BLaER1 treated with 17β-estradiol and CSF1 and Interleukin-3, amounts not matched to agents 10 nM and 100 nM (cell line): ENCODE results near the gene XRCC4.

Experiments
- H3K27ac ChIP-seq, 11 experiments: shearing (Covaris generic); formaldehyde crosslinking; 2 replicates each; pipeline ENCODE4 v1.8.1; 2022
- H3K27me3 ChIP-seq, 11 experiments: shearing (Covaris generic); formaldehyde crosslinking; 2 replicates each; pipeline ENCODE4 v1.8.1; 2022
- H3K36me3 ChIP-seq, 11 experiments: shearing (Covaris generic); formaldehyde crosslinking; 2 replicates each; pipeline ENCODE4 v1.8.1; 2022
- H3K4me1 ChIP-seq, 10 experiments: shearing (Covaris generic); formaldehyde crosslinking; 2 replicates each; pipeline ENCODE4 v1.8.1; 2022
- H3K4me2 ChIP-seq, 11 experiments: shearing (Covaris generic); formaldehyde crosslinking; 2 replicates each; pipeline ENCODE4 v1.8.1; 2022
- H3K4me3 ChIP-seq, 10 experiments: shearing (Covaris generic); formaldehyde crosslinking; 2 replicates each; pipeline ENCODE4 v1.8.1; 2022
- H3K9ac ChIP-seq, 11 experiments: shearing (Covaris generic); formaldehyde crosslinking; 2 replicates each; pipeline ENCODE4 v1.8.1; 2022
- H3K9me3 ChIP-seq, 11 experiments: shearing (Covaris generic); formaldehyde crosslinking; replicated peaks in 1 of 11; 2 replicates each; pipeline ENCODE4 v1.8.1; 2022
- H4K20me1 ChIP-seq, 11 experiments: shearing (Covaris generic); formaldehyde crosslinking; 2 replicates each; pipeline ENCODE4 v1.8.1; 2022
- Cebpa-rat ChIP-seq, 11 experiments: shearing (Covaris generic); IDR thresholded peaks; 2 replicates each; pipeline ENCODE4 v1.8.1; 2022

The XRCC4 gene

GRCh38 chr5:83118471-83118870 is 41.1 kb downstream of the XRCC4 start:
- Histone ChIP-seq H3K4me3 (no peak overlapping the region), H4K20me1 (no peaks in the 10 kb centered on the region), H3K4me1 (no peaks in the 10 kb centered on the region), H3K36me3 (peaks cover 23 to 56% (median 28%) of the 10 kb centered on the region in 11 experiments), H3K9ac (no peak overlapping the region), H3K9me3 (peaks cover 18 to 32% (median 28%) of the 10 kb centered on the region in 11 experiments), H3K27me3 (no peaks in the 10 kb centered on the region), H3K4me2 (no peak overlapping the region), H3K27ac (no peak overlapping the region)
- TF ChIP-seq Cebpa-rat (IDR thresholded peaks at IDR 0.05) = no peak

GRCh38 chr5:83118976-83119375 is 41.6 kb downstream of the XRCC4 start:
- H3K4me1 ChIP-seq = no peaks in the 10 kb centered on the region
- H3K9ac ChIP-seq = no peak overlapping the region
- no peak overlapping the region for H3K4me3 ChIP-seq
- no peak for TF ChIP-seq Cebpa-rat (IDR thresholded peaks at IDR 0.05)
- H3K36me3 ChIP-seq = peaks cover 18 to 51% (median 23%) of the 10 kb centered on the region in 11 experiments
- no peak overlapping the region for H3K4me2 ChIP-seq
- no peak overlapping the region for H3K27ac ChIP-seq
- peaks cover 13 to 27% (median 23%) of the 10 kb centered on the region in 11 experiments for H3K9me3 ChIP-seq
- H4K20me1 ChIP-seq = no peaks in the 10 kb centered on the region
- H3K27me3 ChIP-seq = no peaks in the 10 kb centered on the region

DNA sequence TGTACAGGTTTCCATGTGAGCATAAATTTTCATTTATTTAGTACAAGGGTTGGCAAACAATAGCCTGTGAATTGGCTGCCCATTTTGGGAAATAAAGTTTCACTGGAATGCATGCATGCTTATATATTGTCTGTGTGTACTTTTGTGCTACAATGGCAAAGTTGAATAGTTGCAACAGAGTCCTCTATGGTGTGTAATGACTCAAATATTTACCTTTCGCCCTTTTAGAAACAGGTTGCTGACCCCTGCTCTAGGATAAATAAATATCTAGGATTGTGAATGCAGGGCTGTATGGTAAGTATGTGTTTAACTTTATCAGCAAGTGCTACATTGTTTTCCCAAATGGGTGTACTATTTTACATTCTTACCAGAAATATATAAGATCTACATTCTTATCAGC is 47.2 kb downstream of the XRCC4 start:
- Histone ChIP-seq H3K36me3 (peaks cover 0 to 28% (median 8%) of the 10 kb centered on the region in 11 experiments; a peak in 11 of 22 replicates), H3K27ac (no peak overlapping the region), H3K27me3 (no peaks in the 10 kb centered on the region), H3K9ac (no peak overlapping the region), H3K4me2 (no peak overlapping the region), H4K20me1 (no peaks in the 10 kb centered on the region), H3K9me3 (peaks cover 12 to 30% (median 21%) of the 10 kb centered on the region in 11 experiments), H3K4me3 (no peak overlapping the region), H3K4me1 (no peaks in the 10 kb centered on the region)
- no peak for TF ChIP-seq Cebpa-rat (IDR thresholded peaks at IDR 0.05)

DNA sequence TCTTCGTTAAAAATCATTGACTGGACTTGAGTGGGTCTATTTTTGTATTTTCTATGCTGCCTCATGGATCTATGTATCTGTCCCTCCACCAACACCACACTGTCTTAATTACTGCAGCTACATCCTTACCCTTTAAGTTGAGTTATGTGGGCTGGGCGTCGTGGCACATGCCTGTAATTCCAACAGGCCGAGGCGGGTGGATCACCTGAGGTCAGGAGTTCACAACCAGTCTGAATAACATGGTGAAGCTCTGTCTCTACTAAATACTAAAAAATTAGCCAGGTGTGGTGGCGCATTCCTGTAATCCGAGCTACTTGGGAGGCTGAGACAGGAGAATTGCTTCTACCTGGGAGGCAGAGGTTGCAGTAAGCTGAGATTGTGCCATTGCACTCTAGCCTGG is 48.2 kb downstream of the XRCC4 start:
- Histone ChIP-seq H3K9ac (no peak overlapping the region), H4K20me1 (no peaks in the 10 kb centered on the region), H3K27me3 (no peaks in the 10 kb centered on the region), H3K4me2 (no peak overlapping the region), H3K36me3 (peaks cover 0 to 24% (median 8%) of the 10 kb centered on the region in 11 experiments; a peak in 11 of 22 replicates), H3K9me3 (peaks cover 12 to 30% (median 21%) of the 10 kb centered on the region in 11 experiments), H3K4me1 (no peaks in the 10 kb centered on the region), H3K4me3 (no peak overlapping the region), H3K27ac (no peak overlapping the region)
- no peak for TF ChIP-seq Cebpa-rat (IDR thresholded peaks at IDR 0.05)

- Histone ChIP-seq H3K4me1 (no peaks in the 10 kb centered on the region), H3K4me3 (no peak overlapping the region), H3K27me3 (no peaks in the 10 kb centered on the region), H3K4me2 (no peak overlapping the region), H4K20me1 (no peaks in the 10 kb centered on the region), H3K36me3 (peaks cover 0 to 24% (median 8%) of the 10 kb centered on the region in 11 experiments; a peak in 10 of 22 replicates), H3K9ac (no peak overlapping the region), H3K27ac (no peak overlapping the region), H3K9me3 (peaks cover 12 to 30% (median 21%) of the 10 kb centered on the region in 11 experiments)
- TF ChIP-seq Cebpa-rat (IDR thresholded peaks at IDR 0.05) = no peak
These were observed 49.2 kb downstream of the XRCC4 start for GRCh38 chr5:83126501-83126900.

GRCh38 chr5:83133797-83134196 is 56.5 kb downstream of the XRCC4 start:
- TF ChIP-seq Cebpa-rat (IDR thresholded peaks at IDR 0.05) = no peak
- Histone ChIP-seq H3K4me2 (no peak overlapping the region), H3K9me3 (peaks cover 19 to 36% (median 26%) of the 10 kb centered on the region in 11 experiments), H3K36me3 (peaks cover 9 to 28% (median 18%) of the 10 kb centered on the region in 11 experiments; a peak in 17 of 22 replicates), H3K9ac (no peak overlapping the region), H3K27ac (no peak overlapping the region), H4K20me1 (no peaks in the 10 kb centered on the region), H3K4me3 (no peak overlapping the region), H3K4me1 (no peaks in the 10 kb centered on the region), H3K27me3 (no peaks in the 10 kb centered on the region)

GRCh38 chr5:83142526-83142925 is 65.2 kb downstream of the XRCC4 start:
- no peak overlapping the region for H3K9ac ChIP-seq
- peaks cover 0 to 5% (median 0%) of the 10 kb centered on the region in 11 experiments; a peak in 1 of 22 replicates for H3K36me3 ChIP-seq
- no peaks in the 10 kb centered on the region for H4K20me1 ChIP-seq
- no peak overlapping the region for H3K27ac ChIP-seq
- no peaks in the 10 kb centered on the region; a peak in 1 of 20 replicates for H3K4me1 ChIP-seq
- H3K9me3 ChIP-seq = peaks cover 0 to 4% (median 0%) of the 10 kb centered on the region in 11 experiments; a peak in 1 of 22 replicates
- no peak overlapping the region for H3K4me2 ChIP-seq
- no peaks in the 10 kb centered on the region for H3K27me3 ChIP-seq
- TF ChIP-seq Cebpa-rat (IDR thresholded peaks at IDR 0.05) = no peak
- H3K4me3 ChIP-seq = no peak overlapping the region

GRCh38 chr5:83145241-83145640 is 67.9 kb downstream of the XRCC4 start:
- H3K4me2 ChIP-seq = no peak overlapping the region
- TF ChIP-seq Cebpa-rat (IDR thresholded peaks at IDR 0.05) = no peak

DNA sequence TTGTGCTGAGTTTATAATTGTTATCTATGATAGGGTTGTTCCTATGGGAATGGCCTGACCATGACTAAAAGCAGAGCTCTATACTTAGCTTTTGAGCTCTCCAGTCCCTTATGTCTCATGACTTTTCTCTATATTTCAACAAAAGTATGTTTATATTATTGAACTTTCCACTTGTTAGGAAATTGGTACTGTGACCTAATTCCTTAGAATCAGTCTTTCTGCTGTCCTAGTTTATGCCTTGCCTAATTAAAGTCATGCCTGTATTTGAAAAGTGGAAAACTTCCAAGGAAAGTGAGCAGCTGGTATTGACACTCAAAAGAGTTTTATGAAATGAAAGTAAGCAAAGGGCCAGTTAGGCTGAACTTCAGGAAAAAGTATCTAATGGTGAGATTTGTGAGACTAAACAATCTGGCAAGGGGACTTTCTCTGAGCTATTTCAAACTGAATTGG is 68.6 kb downstream of the XRCC4 start:
- no peak overlapping the region for H3K9ac ChIP-seq
- H3K27ac ChIP-seq = no peak overlapping the region
- no peak overlapping the region for H3K4me3 ChIP-seq
- TF ChIP-seq Cebpa-rat (IDR thresholded peaks at IDR 0.05) = no peak
- H3K36me3 ChIP-seq = peaks cover 0 to 5% (median 0%) of the 10 kb centered on the region in 11 experiments; a peak in 1 of 22 replicates
- no peaks in the 10 kb centered on the region; a peak in 1 of 20 replicates for H3K4me1 ChIP-seq
- no peaks in the 10 kb centered on the region for H4K20me1 ChIP-seq
- no peaks in the 10 kb centered on the region for H3K27me3 ChIP-seq
- peaks cover 0 to 4% (median 0%) of the 10 kb centered on the region in 11 experiments; a peak in 1 of 22 replicates for H3K9me3 ChIP-seq
- H3K4me2 ChIP-seq = no peak overlapping the region

More at GRCh38 chr5:83145241-83145640, 67.9 kb downstream of the XRCC4 start:
- Histone ChIP-seq H3K27ac (no peak overlapping the region), H3K27me3 (no peaks in the 10 kb centered on the region), H3K4me1 (no peaks in the 10 kb centered on the region; a peak in 1 of 20 replicates), H3K9ac (no peak overlapping the region), H3K9me3 (peaks cover 0 to 4% (median 0%) of the 10 kb centered on the region in 11 experiments; a peak in 1 of 22 replicates), H3K36me3 (peaks cover 0 to 5% (median 0%) of the 10 kb centered on the region in 11 experiments; a peak in 1 of 22 replicates), H4K20me1 (no peaks in the 10 kb centered on the region), H3K4me3 (no peak overlapping the region)

DNA sequence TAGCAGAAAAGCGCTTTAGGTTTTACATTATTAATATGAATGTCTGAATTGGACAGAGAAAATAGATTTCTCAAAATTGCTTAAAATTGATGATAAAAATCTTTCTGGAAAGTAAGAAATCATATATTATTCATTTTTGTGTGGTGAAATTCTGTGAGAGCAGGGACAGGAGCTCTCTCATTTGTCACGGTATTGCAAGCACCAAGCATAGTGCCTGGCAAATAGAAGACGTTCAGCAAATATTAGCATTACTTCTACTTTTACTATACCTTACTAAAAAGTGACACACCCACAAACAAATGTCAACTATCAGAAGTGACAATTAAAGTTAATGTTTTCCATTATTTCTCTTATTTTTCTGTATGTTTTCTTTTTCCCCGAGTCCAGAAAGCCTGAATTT is 69.1 kb downstream of the XRCC4 start:
- H3K36me3 ChIP-seq = peaks cover 0 to 5% (median 0%) of the 10 kb centered on the region in 11 experiments; a peak in 1 of 22 replicates
- H3K27me3 ChIP-seq = no peaks in the 10 kb centered on the region
- H3K4me1 ChIP-seq = no peaks in the 10 kb centered on the region
- H3K27ac ChIP-seq = no peak overlapping the region
- no peaks in the 10 kb centered on the region for H4K20me1 ChIP-seq
- TF ChIP-seq Cebpa-rat (IDR thresholded peaks at IDR 0.05) = no peak
- H3K4me2 ChIP-seq = no peak overlapping the region
- H3K4me3 ChIP-seq = no peak overlapping the region
- H3K9me3 ChIP-seq = peaks cover 0 to 4% (median 0%) of the 10 kb centered on the region in 11 experiments; a peak in 1 of 22 replicates
- no peak overlapping the region for H3K9ac ChIP-seq
